Measurements from ENCODE around the gene GCSAM. TPM values are rescaled to one million over a fixed set of nuclear protein-coding genes. Genes with fewer than 3 reads are reported as not detected.
A peak's percentile ranks its signal among the peaks of the same experiment; 100 is the strongest.
"Not testable (repeated sequence)": the region's sequence is repeated elsewhere in the genome, so short reads cannot be mapped to it uniquely, and the experiment has no call there.

The GCSAM gene
- total RNA-seq, 1 experiment from 2014 or later: not detected

- DNase-seq (ENCODE audit: low read depth): peak; percentile 97
Observed at GRCh38 chr3:112074616-112075497, 58.2 kb downstream of the GCSAM start.

- no peak for DNase-seq (ENCODE audit: low read depth)
Observed at GRCh38 chr3:112074006-112074405, 59.0 kb downstream of the GCSAM start.

GRCh38 chr3:112072387-112073060 is 60.5 kb downstream of the GCSAM start:
- not testable (repeated sequence) for DNase-seq (ENCODE audit: low read depth)

Other genes with a start within 250 kb of the GCSAM start
- 33.1 and 34.4 TPM in 2 replicates for gene ABHD10, start 154.2 kb downstream of the GCSAM start, total RNA-seq (2014; rRNA removed)
- not detected in 2 replicates for gene TAGLN3, start 134.3 kb downstream of the GCSAM start, total RNA-seq (2014; rRNA removed)
- gene TMPRSS7, start 98.5 kb downstream of the GCSAM start, total RNA-seq (2014; rRNA removed): not detected in 2 replicates
- 6.2 and 6.7 TPM in 2 replicates for gene C3orf52, start 46.9 kb downstream of the GCSAM start, total RNA-seq (2014; rRNA removed)
- gene SLC9C1, start 161.0 kb upstream of the GCSAM start, total RNA-seq (2014; rRNA removed): not detected in 2 replicates
- gene CD200, start 199.9 kb upstream of the GCSAM start, total RNA-seq (2014; rRNA removed): 0.34 TPM in 1 of 2 replicates, not detected in the other